ENCODE data around the gene FDX2. TPM values are rescaled to one million over a fixed set of nuclear protein-coding genes. Genes with fewer than 3 reads are reported as not detected.
A peak's percentile ranks its signal among the peaks of the same experiment; 100 is the strongest.

The FDX2 gene
- total and polyA plus RNA-seq, 2 experiments from 2014 or later: 28.7 to 35.0 TPM

- Mint-ChIP-seq H3K4me1 (peaks cover 28% of the 10 kb centered on the region; the same call in 2 of the 3 replicates), H3K27ac (no peak within 1 kb of the TSS), H3K27me3 (ENCODE audit: insufficient read depth, low read depth, poor library complexity) (peaks cover 59% of the 10 kb centered on the region), H3K36me3 (ENCODE audit: low read depth) (peaks cover 8% of the 10 kb centered on the region; the same call in 2 of the 3 replicates), H3K9me3 (peaks cover 3% of the 10 kb centered on the region; the same call in 1 of the 3 replicates), H3K4me3 (peak within 1 kb of the TSS; percentile 68)
- Histone ChIP-seq H3K27ac (ENCODE audit: low read depth) (no peak within 1 kb of the TSS), H3K4me2 (peak within 1 kb of the TSS; percentile 94), H2AFZ (peak within 1 kb of the TSS; percentile 96), H4K20me1 (replicated peaks; ENCODE audit: insufficient read depth) (no peaks in the 10 kb centered on the region; the same call in 1 of the 2 replicates), H3K9me2 (ENCODE audit: insufficient read depth) (no peaks in the 10 kb centered on the region), H3K4me3 (peak within 1 kb of the TSS; percentile 71), H3K27me3 (ENCODE audit: insufficient read depth) (peaks cover 62% of the 10 kb centered on the region), H3K79me2 (replicated peaks; ENCODE audit: insufficient read depth) (no peaks in the 10 kb centered on the region), H3K4me1 (ENCODE audit: insufficient read depth) (peaks cover 24% of the 10 kb centered on the region), H3F3A (replicated peaks; ENCODE audit: low read depth) (peaks cover 15% of the 10 kb centered on the region; the same call in 1 of the 2 replicates), H3K36me3 (ENCODE audit: insufficient read depth) (no peaks in the 10 kb centered on the region)
- peak; percentile 84 for DNase-seq (ENCODE audit: low spot score)
- peak; percentile 49 for TF ChIP-seq EZH2 (IDR thresholded peaks at IDR 0.05; ENCODE audit: low read depth, unreplicated experiment)
- no peak for TF ChIP-seq EZH2phosphoT487 (IDR thresholded peaks at IDR 0.05; ENCODE audit: unreplicated experiment)
- no peak for TF ChIP-seq NANOG (IDR thresholded peaks at IDR 0.05; ENCODE audit: borderline replicate concordance)
- TF ChIP-seq STAT1 (IDR thresholded peaks at IDR 0.05; ENCODE audit: unreplicated experiment): no peak
- no peak for TF ChIP-seq ZNF114 (CRISPR knock-in tag; IDR thresholded peaks at IDR 0.05)
- TF ChIP-seq REST (IDR thresholded peaks at IDR 0.05; ENCODE audit: unreplicated experiment): no peak
- no peak for TF ChIP-seq JUNB (IDR thresholded peaks at IDR 0.05; ENCODE audit: unreplicated experiment)
- no peak for TF ChIP-seq ZNF331 (CRISPR knock-in tag; IDR thresholded peaks at IDR 0.05; ENCODE audit: low read depth)
- TF ChIP-seq ZNF462 (CRISPR knock-in tag; IDR thresholded peaks at IDR 0.05): no peak
- no peak for TF ChIP-seq ETS1 (IDR thresholded peaks at IDR 0.05)
- no peak for TF ChIP-seq CREB1 (CRISPR knock-in tag; IDR thresholded peaks at IDR 0.05; ENCODE audit: low read depth)
- no peak for TF ChIP-seq POLR2AphosphoS5 (IDR thresholded peaks at IDR 0.05; ENCODE audit: low read depth)
- 0 out of 4 replicates have a peak, but pooled peaks of 1 of the 2 experiments have one; percentile 4 for TF ChIP-seq CTCF (conservative IDR thresholded peaks at IDR 0.05; ENCODE audit: low read depth in 2 of 2)
- peak; percentile 28 for ATAC-seq
These were observed 28.7 kb downstream of the FDX2 start, which contains the start of gene ICAM4 for GRCh38 chr19:10286803-10287737. Gene ICAM4 (plus strand): TSS chr19:10286955. CDS start chr19:10287013, 58 bp downstream.
